Activated CD4-positive, alpha-beta T cell treated with anti-CD3 and anti-CD28 coated beads, Interleukin-2, amount 50 U/mL, for 24 hours (primary cell): Measurements from ENCODE around the gene RBKS.

Source experiments
- DNase-seq, 2 donors: peaks; one replicate each; pipeline ENCODE4 v3.0.0-alpha.2; 2020; ENCODE audit warnings: low read depth in 1 of 2, low spot score in 1 of 2

Gene RBKS

DNA sequence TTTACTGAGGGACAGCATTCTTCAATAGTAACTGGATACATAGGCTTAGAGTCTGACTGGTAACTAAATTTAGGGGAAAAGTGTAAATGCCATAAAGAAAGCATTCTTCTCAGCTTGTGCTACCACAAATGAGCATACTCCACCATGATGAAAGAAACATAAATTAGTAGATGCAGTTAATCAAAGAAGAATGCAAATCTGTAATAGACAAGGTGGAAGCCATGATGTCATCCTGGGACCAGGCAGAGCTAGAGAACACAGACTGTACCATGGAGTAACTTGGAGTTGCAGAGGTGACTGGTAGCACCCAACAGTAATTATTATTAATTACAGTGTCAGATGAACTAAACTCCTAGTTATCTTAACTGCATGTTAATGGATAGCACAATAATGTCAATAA, 51.7 kb downstream of the RBKS start:
- DNase-seq: no peak

DNA sequence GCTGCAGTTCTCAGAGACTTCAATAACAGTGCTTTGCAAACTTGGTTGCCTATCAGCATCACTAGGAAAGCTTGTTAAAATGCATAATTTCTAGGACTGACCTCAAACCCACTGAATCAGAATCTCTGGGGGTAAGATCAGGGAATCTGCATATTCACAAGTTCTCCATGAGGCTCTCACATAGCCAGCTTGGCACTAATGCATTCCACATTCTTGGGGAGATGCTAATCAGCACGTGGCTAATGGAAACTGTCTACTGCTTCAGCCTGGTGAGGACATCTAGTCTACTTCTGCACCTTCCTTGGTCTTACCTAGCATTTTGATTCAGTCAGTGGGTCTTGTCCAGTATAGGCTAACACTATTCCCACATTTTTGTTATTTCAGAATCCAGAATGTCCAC, 56.3 kb downstream of the RBKS start:
- no peak for DNase-seq

DNA sequence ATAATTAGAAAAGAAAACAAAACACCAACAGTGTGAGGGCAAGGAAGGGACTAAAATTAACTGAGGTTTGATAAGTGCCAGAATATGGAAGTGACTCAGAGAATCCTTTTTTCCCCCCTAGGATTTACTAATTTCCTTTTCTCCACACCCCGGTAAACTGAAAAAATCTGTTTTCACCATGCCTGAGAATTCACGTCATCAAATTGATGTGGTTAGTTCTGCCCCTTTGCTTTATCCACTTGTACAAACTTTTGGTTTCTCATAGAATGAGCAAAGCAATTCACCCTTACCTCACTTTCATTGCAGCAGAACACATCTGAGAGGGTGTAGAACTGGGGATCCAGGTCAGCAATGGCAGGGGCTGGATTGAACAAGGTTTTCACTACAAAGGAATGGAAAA, 57.8 kb downstream of the RBKS start:
- no peak for DNase-seq

DNA sequence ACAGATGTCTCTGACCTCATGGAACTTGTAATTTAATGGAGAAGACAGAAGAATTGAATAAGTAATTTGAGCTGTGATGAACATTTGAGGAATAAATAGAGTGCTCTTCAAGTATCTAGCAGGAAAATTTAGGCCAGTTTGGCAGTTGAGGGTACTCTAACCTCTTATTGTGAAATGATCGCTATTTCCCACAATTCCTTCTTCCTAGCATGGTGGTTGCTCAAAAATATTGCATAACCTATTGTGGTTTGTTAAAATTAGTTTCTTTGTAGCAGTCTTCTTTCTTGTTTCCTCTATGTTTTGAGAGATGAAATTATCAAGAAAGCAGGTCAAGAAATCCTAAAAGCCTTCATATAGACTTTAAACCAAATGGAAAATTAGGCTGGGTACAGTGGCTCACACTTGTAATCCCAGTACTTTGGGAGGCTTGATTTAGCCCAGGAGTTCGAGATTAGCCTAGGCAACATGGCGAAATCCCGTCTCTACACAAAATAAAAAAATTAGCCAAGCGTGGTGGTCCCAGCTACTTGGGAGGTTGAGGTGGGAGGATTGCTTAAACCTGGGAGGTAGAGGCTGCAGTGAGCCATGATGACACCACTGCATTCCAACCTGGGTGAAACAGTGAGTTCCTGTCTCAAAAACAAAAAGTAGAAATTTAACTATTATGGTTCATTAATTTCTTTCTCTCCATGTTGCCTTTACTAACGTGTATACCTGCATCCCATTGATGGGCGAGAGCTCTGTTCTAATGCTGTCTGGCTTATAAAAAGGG, 58.7 kb downstream of the RBKS start:
- DNase-seq: no peak

DNA sequence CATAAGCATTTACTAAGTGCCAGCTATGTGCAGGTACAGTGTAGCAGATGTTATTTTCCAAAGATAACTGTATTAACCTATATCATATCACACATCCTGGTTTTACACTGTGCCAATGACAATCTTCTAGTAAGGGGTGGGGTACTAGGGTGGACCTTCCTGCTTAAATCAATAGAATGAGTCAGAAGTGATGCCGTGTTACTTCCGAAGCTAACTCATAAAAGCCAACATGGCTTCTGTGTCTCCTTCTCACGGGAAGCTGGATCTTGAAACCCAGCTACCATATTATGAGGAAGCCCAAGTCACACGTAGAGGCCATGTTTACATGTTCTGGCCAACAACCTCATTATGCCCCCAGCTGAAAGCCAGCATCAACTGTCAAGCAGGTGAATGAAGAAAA, 59.5 kb downstream of the RBKS start:
- no peak for DNase-seq

DNA sequence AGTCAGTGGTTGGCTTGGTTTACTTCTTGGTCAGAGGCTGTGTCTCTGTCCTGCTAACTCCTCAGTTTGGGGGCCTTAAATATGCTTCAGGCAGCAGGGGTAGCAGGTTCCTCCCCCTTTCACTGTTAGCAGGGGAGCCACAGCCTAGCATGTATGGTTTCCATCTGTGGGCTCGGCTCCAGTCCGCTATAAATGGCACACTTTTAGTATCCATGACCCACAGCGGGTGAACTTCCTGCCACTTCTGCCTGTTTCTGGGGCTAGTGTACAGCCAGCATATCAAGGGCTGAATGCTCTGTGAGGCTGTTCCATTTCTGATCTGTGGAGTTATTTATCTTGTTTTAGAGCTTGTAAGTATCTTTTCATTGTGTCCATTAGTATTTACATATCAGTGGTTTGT, 60.4 kb downstream of the RBKS start:
- no peak for DNase-seq

DNA sequence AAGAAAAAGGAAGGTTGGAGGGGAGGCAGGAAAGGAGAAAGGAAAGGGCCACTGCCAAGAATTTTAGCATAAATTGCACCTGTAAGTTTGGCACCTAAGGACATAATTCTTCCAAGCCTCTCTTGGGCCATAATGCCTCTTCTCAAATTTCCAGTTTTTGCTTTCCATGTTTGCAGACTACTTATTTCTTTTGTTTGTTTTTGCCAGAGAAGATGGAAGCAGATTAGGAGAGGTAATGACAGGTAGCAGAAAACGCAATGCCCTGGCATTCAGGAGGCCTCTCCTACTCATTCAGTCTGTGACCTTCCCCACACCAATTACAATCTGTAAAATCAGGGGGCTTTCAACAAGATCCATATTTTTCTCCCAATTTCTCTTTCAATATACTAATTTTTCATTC, 61.9 kb downstream of the RBKS start:
- no peak for DNase-seq

DNA sequence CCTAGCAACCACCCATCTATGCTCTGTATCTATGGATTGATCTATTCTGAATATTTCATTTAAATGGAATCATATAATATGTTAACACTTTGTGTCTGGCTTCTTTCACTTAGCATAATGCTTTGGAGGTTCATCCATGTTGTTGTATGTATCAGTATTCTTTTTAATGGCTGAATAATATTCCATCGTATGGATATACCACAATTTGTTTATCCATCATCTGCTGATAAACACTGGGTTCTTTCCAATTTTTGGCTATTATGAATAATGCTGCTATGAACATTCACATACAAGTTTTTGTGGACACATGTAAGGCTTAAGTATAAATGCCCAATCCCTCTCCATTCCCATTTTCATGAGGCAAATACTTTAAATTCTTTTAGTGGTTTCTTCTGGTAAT, 65.8 kb downstream of the RBKS start:
- DNase-seq: no peak

DNA sequence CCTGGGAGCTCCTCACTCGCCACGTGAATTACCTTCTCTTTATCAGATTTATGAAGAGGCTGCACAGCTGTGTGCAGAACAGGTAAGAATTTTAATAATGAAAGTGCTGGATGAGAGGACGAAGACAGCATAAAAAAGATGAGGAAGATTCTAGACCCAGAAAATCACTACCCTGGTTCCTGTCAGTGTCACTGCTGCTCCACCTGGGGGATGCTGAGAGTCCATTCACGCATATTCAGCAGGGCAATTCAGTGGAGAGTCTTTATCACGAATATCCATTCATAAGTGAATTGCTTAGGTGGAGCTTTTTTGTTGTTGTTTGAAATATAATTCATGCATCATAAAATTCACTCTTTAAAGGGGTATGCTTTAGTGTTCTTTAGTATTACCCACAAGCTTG, 66.6 kb downstream of the RBKS start:
- no peak for DNase-seq

DNA sequence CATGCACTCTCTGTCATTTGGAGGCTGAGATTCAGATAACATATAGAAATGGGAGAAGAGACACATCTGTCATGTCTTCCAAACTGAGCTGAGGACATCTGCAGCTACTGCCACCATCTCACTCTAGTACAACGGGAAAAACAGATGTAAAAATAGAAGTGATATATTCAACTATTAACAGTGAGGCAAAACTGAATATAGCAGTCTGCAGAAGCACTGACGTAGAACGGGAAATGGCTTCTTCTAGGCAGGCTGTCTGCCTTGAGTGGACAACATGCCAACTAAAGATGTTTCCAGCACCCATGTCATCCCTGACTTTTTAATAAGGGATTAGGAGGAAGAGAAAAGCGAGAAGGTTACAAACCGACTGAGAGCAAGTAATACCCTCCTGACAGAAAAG, 67.1 kb downstream of the RBKS start:
- no peak for DNase-seq

DNA sequence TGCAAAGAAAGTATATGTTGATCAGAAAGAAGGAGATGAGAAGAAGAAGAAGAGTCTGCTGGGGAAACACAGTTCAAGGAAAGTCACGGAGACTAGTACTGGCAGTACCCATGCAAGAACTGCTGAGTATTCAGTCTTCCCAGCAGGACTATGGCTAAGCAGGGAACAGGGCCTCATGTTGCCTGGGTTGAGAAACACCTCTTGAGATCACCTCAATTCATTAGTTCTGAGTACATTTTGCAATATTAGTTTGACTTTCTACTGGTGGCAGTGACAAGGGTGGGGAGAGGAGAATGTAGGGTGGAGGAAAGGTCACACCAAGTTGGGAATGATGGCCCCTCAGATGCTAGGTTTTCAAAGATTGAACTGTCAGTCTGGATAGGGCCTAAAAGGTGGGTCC, 68.1 kb downstream of the RBKS start:
- DNase-seq: no peak

DNA sequence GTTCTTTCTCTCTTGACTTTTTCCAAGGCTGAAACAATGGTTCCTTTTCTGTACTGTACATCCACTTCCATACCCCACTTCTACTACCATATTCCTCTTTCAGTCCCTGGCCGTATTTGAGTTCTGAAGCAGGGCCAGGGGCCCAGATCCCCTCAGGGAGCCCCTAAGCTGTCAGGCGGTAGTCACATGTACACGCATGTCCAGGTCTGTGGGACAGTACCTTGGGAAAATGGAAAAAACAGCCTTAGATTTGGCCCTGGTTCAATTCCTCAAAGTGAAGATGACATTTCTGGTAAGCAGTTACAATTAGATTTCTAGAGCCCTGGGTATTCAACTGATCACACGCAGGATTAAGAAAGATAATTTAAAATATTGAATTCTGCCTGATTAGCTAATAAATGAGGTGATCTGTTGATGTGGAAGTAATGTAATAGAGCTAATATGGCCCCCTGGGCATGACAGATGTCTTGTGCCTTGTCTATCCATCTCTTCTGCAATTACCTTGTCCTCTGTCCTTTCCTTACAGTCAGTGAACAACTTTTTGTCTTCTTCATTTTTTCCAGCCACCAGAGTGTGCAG, 74.2 kb downstream of the RBKS start:
- no peak for DNase-seq

DNA sequence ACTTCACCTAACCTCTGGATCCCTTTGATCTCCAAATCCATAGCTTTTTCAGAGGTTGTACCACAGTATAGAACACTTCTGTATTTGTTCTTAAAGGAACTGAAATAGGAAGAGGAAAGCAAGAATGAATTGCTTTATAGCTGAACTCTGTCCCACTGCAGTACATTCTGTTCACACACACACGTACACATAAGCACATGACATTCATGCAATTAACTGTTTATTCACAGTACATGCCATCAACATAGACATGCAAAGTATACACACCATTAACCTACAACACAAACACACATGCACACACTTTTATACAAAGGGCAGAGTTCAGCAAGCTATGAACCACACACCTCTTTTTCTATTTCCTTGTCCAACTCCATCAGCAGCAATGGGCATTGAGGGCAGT, 75.4 kb downstream of the RBKS start:
- DNase-seq: no peak

DNA sequence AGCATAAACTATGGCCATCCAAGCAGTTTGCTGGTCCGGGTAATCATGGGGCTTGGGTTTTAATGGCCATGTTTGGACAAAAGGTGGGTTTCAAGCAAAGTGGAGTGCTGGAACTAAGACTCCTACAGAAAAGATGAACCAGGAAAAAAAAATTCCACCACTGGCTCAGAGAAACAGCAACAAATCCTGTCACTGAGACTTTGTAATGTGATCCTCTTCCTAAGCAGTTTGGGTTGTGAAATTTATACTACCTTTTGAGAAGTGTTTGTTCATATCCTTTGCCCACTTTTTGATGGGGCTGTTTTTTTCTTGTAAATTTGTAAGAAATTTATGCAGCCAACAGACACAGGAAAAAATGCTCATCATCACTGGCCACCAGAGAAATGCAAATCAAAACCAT, 78.4 kb downstream of the RBKS start:
- DNase-seq: no peak

DNA sequence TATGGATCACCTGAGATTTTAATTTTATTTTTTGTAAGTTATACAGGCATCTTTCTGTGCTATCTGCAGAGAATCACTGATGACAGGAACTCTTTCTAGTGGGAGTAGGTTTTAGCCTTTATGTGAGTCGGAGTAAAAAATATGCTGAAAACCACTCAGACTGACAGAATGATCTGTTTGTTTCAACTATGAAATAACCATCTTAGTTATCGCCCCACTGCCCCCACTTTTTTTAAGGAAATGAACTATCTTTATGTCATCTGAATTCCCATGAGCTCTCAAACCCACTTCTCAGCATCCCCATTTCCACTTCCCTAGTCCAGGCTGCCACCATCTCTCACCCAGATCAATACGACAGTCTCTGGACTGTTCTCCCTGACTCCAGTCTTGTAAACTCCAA, 79.7 kb downstream of the RBKS start:
- no peak for DNase-seq

DNA sequence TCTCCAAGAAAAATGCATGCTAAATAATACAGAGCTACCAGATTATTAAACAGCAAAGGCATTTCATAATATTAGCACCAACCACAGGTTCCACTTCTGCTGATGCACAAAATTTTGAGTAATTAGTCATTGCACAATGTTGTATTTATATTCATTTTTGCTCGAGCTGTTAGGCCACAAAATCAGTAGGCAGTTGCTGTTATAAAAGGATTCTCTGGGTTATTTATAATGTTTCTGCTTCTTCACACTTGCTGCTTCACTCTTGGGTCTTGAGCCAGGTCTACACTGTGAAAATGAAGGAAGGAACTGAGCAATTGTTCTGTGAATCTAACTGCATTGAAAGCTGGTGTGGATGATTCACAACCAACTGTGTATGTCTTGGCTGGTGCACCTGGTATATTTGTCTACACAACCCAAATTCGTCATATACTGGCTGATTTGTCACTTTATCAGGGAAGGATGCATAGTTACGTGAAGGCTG, 80.4 kb downstream of the RBKS start:
- no peak for DNase-seq

DNA sequence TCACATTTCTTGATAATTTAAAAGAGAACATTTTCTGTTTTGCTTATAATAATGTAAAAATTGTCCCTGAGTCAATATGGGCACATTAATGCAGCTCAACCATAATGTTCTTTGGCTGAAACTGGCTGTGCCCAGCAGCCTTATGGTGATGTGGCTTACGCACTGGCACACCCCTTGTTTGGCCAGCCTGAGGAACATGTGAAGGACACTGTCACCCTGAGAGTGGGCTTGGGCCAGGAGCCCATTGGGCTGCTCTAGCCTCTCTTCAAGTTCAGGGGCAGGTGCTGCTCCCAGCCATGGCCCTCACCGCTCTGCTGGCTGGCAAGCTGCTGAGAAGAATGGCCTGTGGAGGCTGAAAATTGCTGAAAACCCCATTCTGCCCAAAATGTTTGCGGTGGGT, 81.2 kb downstream of the RBKS start:
- no peak for DNase-seq

DNA sequence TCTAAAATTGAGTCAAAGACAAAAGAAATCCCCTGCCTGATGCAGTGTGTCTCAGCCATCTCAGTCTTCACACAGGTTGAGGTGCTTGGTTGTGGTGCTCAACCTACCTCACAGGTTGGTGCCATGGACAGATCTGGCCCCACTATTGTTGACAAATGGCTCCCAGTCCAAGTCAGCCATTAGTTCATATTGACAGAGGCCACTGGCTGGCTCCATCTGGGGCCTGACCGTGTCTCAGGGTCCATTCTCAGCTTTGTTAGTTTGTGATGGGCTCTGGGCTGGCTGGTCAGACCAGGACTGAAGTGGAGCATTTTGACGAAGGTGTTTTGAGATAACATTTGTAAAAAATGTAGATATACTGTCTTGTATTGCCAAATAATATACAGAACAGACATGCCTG, 81.8 kb downstream of the RBKS start:
- no peak for DNase-seq

DNA sequence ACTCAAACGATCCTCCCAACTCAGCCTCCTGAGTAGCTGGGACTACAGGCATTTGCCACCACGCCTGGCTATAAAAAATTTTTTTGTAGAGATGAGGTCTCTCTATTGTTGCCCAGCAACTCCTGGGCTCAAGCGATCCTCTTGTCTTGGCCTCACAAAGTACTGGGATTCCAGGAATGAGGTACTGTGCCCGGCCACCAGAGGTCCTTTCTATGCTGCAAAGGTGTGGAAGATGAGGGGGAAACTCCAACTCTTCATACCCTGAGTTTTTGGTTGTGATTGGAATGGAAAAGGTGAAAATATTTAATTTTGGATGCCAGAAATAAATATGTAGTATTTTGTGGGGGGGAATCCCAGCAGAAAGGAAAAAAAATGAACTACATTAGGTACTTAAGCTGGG, 82.7 kb downstream of the RBKS start:
- DNase-seq: peak in 1 of 2 donors; percentile 1

DNA sequence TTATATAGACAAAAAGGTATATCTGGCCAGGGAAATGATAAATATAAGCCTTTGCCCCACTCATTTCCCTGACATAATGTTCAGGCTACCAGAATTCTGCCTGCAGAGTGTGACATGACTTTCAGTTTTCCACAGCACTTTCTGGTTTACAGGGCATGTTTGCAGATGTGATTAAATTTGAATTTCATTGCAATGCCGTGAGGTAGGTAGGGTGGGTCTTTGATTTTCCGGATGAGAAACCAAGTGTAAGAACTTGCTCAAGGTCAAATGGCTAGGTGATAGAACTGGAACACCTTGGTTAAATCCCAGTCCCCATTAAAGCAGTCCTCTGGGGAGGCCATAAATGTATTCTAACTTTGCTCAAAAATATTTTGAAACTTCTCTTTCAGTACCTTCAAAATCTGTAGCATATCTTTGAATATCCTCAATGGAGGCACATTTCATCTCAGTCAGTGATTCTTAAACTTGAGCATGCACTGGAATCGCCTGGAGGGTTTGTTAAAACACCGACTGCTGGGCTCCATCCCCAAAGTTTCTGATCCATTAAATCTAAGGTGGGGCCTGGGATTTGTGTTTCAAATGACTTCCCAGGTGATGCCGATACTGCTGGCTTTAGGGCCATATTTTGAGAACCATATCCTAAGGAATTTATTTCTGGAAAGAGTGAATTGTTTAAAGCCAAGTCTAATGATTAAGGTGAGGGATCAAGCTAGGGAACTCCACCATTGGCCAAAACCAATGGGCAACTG, 83.7 kb downstream of the RBKS start:
- DNase-seq: no peak

DNA sequence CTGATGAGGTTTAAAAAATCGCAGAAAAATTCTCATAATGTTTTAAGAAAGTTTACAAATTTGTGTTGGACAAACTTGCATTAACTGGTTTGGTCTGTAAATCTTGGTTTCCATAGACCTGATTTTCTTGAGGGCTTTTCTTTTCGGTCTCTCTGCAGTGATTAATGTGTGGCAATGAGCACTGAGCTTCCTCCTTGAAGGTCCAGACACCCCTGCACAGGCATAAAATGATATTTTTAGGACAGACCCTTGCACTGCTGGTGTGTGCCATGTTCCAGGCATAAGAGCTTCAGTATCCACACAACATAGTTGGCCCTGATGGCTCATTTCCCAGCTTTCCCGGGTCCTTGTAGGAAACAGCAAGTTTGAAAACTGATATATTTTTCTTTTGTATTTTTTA, 85.0 kb downstream of the RBKS start:
- DNase-seq: no peak

DNA sequence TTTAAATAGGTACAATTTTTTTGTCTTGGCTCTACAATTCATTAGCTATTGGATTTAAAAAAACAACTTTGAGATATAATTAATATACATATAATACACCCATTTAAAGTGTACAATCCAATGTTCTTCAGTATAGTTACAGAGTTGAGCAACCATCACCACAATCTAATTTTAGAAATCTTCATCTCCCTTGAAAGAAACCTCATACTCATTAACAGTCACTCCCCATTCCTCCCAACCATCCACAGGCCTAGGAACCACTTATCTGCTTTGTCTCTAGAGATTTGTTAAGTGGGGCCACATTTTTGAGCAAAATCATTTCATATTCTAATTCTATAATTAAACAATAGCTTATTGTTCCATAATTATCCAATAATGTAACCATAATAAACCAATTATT, 86.0 kb downstream of the RBKS start:
- DNase-seq: no peak
